ENCODE measurements around the gene OR6B2. TPM values are rescaled to one million over a fixed set of nuclear protein-coding genes. Genes with fewer than 3 reads are reported as not detected.
A peak's percentile ranks its signal among the peaks of the same experiment; 100 is the strongest.

The OR6B2 gene
- not detected for total RNA-seq
- long read RNA-seq: 0 reads

DNA sequence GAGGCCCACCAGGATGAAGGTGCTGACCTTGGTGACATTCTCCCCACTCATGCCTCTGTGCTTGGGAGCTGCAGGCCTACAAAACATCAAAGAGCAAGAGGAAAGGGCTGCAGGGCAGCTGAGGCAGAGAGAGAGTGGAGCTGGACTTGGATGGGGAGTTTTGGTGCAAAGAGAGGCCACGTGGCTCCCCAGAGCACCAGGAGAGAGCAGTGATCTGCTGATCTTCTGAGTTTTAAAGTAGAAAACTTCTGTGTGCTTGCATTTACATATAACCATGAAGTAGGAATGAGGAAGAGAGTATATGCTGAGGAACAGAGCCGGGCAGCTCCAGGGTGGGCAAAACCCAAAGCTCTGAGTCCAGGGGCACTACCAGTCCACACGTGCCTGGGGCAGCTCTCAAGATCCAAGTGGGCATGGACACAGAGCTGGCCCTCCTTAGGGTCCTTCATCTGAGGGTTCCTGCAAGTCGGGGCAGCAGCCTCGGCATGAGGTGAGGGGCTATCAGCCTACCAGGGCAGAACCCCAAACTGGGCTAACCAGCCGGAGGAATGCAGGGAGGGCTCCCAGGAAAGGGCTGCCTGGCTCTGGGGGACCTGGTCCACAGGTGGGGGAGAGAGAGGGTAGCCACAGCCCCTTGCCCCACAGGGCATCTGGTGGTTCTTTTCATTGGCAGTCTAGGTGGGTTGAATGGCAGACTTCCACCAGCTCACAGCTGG is at the start of gene OR6B2:
TSS of gene OR6B2 (minus strand) at position 51 of the 716 bp plus-strand sequence. CDS start at position 51, 0 bp downstream.
- Histone ChIP-seq H3K4me3 (no peak within 1 kb of the TSS), H3K27ac (no peak within 1 kb of the TSS), H3K9me3 (no peaks in the 10 kb centered on the region), H3K27me3 (no peaks in the 10 kb centered on the region), H3K36me3 (no peaks in the 10 kb centered on the region), H3K4me1 (no peaks in the 10 kb centered on the region)
- peak in 2 of 4 donors; percentile 5 to 7 for ATAC-seq
- WGBS (ENCODE audit: insufficient coverage, low coverage, low lambda C conversion rate, missing lambda C conversion rate): 43% methylated on average over 4 of the region's 6 CpGs
- DNase-seq: no peak
- TF ChIP-seq POLR2A (IDR thresholded peaks at IDR 0.05) (no peak), CTCF (IDR thresholded peaks at IDR 0.05) (no peak)
- intact Hi-C loops (cut with DNase I): no loop called here

DNA sequence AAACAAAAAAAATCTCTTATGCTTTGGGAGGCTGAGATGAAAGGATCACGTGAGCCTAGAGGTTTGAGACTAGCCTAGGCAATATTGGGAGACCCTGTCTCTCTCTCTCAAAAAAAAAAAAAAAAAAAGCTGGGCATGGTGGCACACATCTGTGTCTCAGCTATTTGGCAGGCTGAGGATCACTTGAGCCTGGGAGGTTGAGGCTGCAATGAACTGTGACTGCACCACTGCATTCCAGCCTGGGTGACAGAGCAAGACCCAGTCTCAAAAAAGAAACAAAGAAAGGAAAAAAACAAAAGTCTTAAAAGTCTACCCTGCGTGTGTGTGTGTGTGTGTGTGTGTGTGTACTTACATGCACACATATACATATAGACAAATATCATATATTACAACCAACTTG is 48.4 kb upstream of the OR6B2 start:
- H3K9me3 ChIP-seq: no peaks in the 10 kb centered on the region
- H3K4me3 ChIP-seq: no peak overlapping the region
- no peaks in the 10 kb centered on the region for H3K4me1 ChIP-seq
- TF ChIP-seq CTCF (IDR thresholded peaks at IDR 0.05): no peak
- TF ChIP-seq POLR2A (IDR thresholded peaks at IDR 0.05): no peak
- DNase-seq (no peak), ATAC-seq (no peak)
- intact Hi-C loops (cut with DNase I): no loop called here
- no peaks in the 10 kb centered on the region for H3K27me3 ChIP-seq
- H3K27ac ChIP-seq: no peak overlapping the region
- H3K36me3 ChIP-seq: no peaks in the 10 kb centered on the region
- whole genome bisulfite sequencing (ENCODE audit: insufficient coverage, low coverage, low lambda C conversion rate, missing lambda C conversion rate): 49% methylated on average over 2 of the region's 2 CpGs

- DNase-seq: no peak
- no peaks in the 10 kb centered on the region for H3K4me1 ChIP-seq
- H3K9me3 ChIP-seq: no peaks in the 10 kb centered on the region
- no peaks in the 10 kb centered on the region for H3K27me3 ChIP-seq
- intact Hi-C loops (cut with DNase I): no loop called here
- no peaks in the 10 kb centered on the region for H3K36me3 ChIP-seq
- no peak overlapping the region for H3K27ac ChIP-seq
- TF ChIP-seq CTCF (IDR thresholded peaks at IDR 0.05): no peak
- no peak for TF ChIP-seq POLR2A (IDR thresholded peaks at IDR 0.05)
- no peak overlapping the region for H3K4me3 ChIP-seq
- no peak for ATAC-seq
Observed at GRCh38 chr2:240077442-240077841, 47.2 kb upstream of the OR6B2 start.

DNA sequence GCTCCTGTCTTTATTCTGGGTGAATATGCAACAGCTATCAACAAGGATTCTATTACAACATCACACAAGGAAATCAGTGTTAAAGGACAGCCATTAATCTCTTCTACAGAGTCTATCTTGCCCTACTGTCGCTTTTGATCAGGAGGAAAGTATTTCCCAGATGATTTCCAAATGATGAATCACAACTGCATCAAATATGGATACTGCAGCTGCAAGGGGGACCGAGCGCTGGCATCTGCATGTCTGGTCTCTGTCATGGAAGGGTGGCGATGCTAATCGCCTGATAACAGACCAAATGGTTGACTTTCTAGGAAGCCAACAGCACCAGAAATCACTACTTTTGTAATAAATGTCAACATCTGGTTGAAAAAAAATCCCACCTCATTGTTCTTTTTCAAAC is 44.3 kb upstream of the OR6B2 start:
- H3K36me3 ChIP-seq: no peaks in the 10 kb centered on the region
- H3K9me3 ChIP-seq: no peaks in the 10 kb centered on the region
- intact Hi-C loops (cut with DNase I): no loop called here
- no peaks in the 10 kb centered on the region for H3K27me3 ChIP-seq
- WGBS (ENCODE audit: insufficient coverage, low coverage, low lambda C conversion rate, missing lambda C conversion rate): 44% methylated on average over 2 of the region's 5 CpGs
- no peak for ATAC-seq
- TF ChIP-seq POLR2A (IDR thresholded peaks at IDR 0.05): no peak
- TF ChIP-seq CTCF (IDR thresholded peaks at IDR 0.05): no peak
- H3K27ac ChIP-seq: no peak overlapping the region
- no peaks in the 10 kb centered on the region for H3K4me1 ChIP-seq
- no peak for DNase-seq
- H3K4me3 ChIP-seq: no peak overlapping the region

Measured in right lobe of liver (tissue), 6 donors.